ENCODE measurements around the gene ARHGAP4.

The ARHGAP4 gene

GRCh38 chrX:153925739-153926551, at the start of gene ARHGAP4:
TSS of gene ARHGAP4 (minus strand) at chrX:153926264. CDS start at chrX:153926202, 62 bp downstream.
- DNase-seq = peak; percentile 69

GRCh38 chrX:153974726-153975286, 48.7 kb upstream of the ARHGAP4 start:
- no peak for DNase-seq

- DNase-seq = peak; percentile 28
Measured at GRCh38 chrX:153974003-153974725, 48.1 kb upstream of the ARHGAP4 start.

- DNase-seq = no peak
Measured at GRCh38 chrX:153973127-153974002, 47.3 kb upstream of the ARHGAP4 start.

- DNase-seq = peak; percentile 96
Measured at GRCh38 chrX:153972368-153973126, 46.5 kb upstream of the ARHGAP4 start, which contains the start of gene TMEM187. TSS of gene TMEM187 (plus strand) at chrX:153972754. CDS start at chrX:153982063, 9,309 bp downstream.

GRCh38 chrX:153971450-153972367, 45.6 kb upstream of the ARHGAP4 start, which contains the start of gene HCFC1:
TSS of gene HCFC1 (minus strand) at chrX:153971818. CDS start at chrX:153970840, 978 bp downstream.
- DNase-seq = peak; percentile 96

GRCh38 chrX:153971124-153971449, 45.0 kb upstream of the ARHGAP4 start:
- DNase-seq = peak; percentile 96

- peak; percentile 72 for DNase-seq
Measured at GRCh38 chrX:153970357-153971123, 44.5 kb upstream of the ARHGAP4 start.

- no peak for DNase-seq
Measured at GRCh38 chrX:153969904-153970356, 43.9 kb upstream of the ARHGAP4 start.

GRCh38 chrX:153969125-153969903, 43.2 kb upstream of the ARHGAP4 start:
- DNase-seq = no peak

- peak; percentile 58 for DNase-seq
Measured at GRCh38 chrX:153968754-153969124, 42.7 kb upstream of the ARHGAP4 start.

GRCh38 chrX:153968255-153968654, 42.2 kb upstream of the ARHGAP4 start:
- no peak for DNase-seq

GRCh38 chrX:153967536-153968224, 41.6 kb upstream of the ARHGAP4 start:
- peak; percentile 60 for DNase-seq

GRCh38 chrX:153966841-153967535, 40.9 kb upstream of the ARHGAP4 start:
- DNase-seq = peak; percentile 31

GRCh38 chrX:153966283-153966688, 40.2 kb upstream of the ARHGAP4 start:
- DNase-seq = no peak

GRCh38 chrX:153965406-153965805, 39.3 kb upstream of the ARHGAP4 start:
- DNase-seq = no peak

GRCh38 chrX:153964105-153964504, 38.0 kb upstream of the ARHGAP4 start:
- no peak for DNase-seq

GRCh38 chrX:153963546-153963945, 37.5 kb upstream of the ARHGAP4 start:
- DNase-seq = no peak

All from activated CD4-positive, alpha-beta T cell treated with anti-CD3 and anti-CD28 coated beads, Interleukin-10, Interleukin-2, amounts not matched to agents 100 ng/mL and 50 ng/mL, durations not matched to agents 16 hours and 8 hours (primary cell).